Measurements from ENCODE around the gene TMEM108.

TMEM108 gene

DNA sequence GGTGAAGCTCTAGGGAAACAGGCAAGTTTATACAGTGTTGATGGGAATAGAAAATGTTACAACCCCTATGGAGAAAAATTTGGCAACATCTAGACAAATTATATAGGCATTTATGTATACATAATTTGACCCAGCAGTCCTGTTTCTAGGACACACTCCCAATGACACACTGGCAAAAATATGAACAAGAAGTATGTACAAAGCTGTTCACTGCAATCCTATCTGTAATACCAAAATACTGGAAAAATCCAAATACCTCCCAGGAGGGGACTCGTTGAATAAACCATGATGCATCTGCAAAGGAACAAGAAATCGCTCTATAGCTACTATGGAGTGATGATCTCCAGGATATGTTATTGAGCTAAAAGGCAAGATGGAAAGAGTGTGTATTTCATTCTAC is 370.2 kb downstream of the TMEM108 start:
- no peak overlapping the region for H4K12ac ChIP-seq (ENCODE audit: low read depth, low read length)
- no peak overlapping the region for H3K14ac ChIP-seq (ENCODE audit: low read length)
- H3K18ac ChIP-seq (ENCODE audit: low read length) = no peak overlapping the region
- H3K27me3 ChIP-seq (ENCODE audit: insufficient read depth, low read length) = no peaks in the 10 kb centered on the region
- H3K9ac ChIP-seq (ENCODE audit: low read length) = no peak overlapping the region
- no peak overlapping the region for H2BK12ac ChIP-seq (ENCODE audit: low read length)
- no peak overlapping the region for H4K8ac ChIP-seq (ENCODE audit: low read depth, low read length)
- no peak overlapping the region for H4K91ac ChIP-seq (ENCODE audit: low read depth, low read length)
- no peak overlapping the region for H2AFZ ChIP-seq (ENCODE audit: insufficient read depth, low read length, poor library complexity)
- H3K4me3 ChIP-seq (ENCODE audit: low read depth, low read length) = no peak overlapping the region
- H3K23ac ChIP-seq (ENCODE audit: low read length) = no peak overlapping the region
- H3K4ac ChIP-seq (ENCODE audit: low read depth, low read length) = no peak overlapping the region
- no CpG with 5 or more reads among the region's 2 CpGs for WGBS (ENCODE audit: extremely low coverage, insufficient coverage, insufficient read length)
- H3K4me2 ChIP-seq (ENCODE audit: low read length) = no peak overlapping the region
- H3K79me2 ChIP-seq (ENCODE audit: control insufficient read depth, insufficient read depth, low read length, poor library complexity) = no peaks in the 10 kb centered on the region
- no peak overlapping the region for H2BK120ac ChIP-seq (ENCODE audit: insufficient read depth, low read length, poor library complexity)
- peaks cover 1% of the 10 kb centered on the region for H3K9me3 ChIP-seq (ENCODE audit: insufficient read depth, low read depth, low read length)
- DNase-seq = peak; percentile 63 to 93
- no peak overlapping the region for H2AK5ac ChIP-seq (ENCODE audit: low read length)
- H3K4me1 ChIP-seq (ENCODE audit: control insufficient read depth in 1 of 2, insufficient read depth in 2 of 2, low read length in 2 of 2) = peaks cover 5 to 11% of the 10 kb centered on the region in 2 experiments
- H3K79me1 ChIP-seq (ENCODE audit: low read length) = peaks cover 4% of the 10 kb centered on the region
- H3K27ac ChIP-seq (ENCODE audit: low read depth, low read length) = no peak overlapping the region
- H2BK5ac ChIP-seq (ENCODE audit: low read depth, low read length, poor library complexity) = no peak overlapping the region
- H3K36me3 ChIP-seq (ENCODE audit: control insufficient read depth in 1 of 2, insufficient read depth in 2 of 2, low read length in 2 of 2) = no peaks in the 10 kb centered on the region

DNA sequence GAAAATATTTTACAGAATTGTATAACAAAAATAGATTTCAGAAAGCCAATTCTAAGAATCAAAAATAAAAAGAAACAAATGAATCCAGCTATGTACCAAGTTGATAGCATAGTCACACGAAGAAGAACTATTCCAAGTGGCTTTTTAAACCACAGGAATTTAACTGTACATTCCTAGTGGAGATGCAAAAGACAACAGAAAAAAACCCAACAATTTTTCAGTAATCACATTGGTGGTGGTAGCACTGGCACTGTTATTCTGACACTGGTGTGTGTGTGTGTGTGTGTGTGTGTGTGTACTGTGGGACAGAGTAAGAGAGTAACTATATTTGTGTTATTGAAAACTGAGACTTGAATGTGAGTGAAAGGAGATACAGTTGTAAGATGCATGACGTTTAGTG is 370.8 kb downstream of the TMEM108 start:
- Histone ChIP-seq H3K4me1 (ENCODE audit: control insufficient read depth in 1 of 2, insufficient read depth in 2 of 2, low read length in 2 of 2) (peaks cover 5 to 11% of the 10 kb centered on the region in 2 experiments), H3K23ac (ENCODE audit: low read length) (no peak overlapping the region), H3K14ac (ENCODE audit: low read length) (no peak overlapping the region), H3K79me1 (ENCODE audit: low read length) (peaks cover 4% of the 10 kb centered on the region), H2BK12ac (ENCODE audit: low read length) (no peak overlapping the region), H3K4ac (ENCODE audit: low read depth, low read length) (no peak overlapping the region), H2BK120ac (ENCODE audit: insufficient read depth, low read length, poor library complexity) (no peak overlapping the region), H2AK5ac (ENCODE audit: low read length) (no peak overlapping the region), H2BK5ac (ENCODE audit: low read depth, low read length, poor library complexity) (no peak overlapping the region), H3K4me2 (ENCODE audit: low read length) (no peak overlapping the region), H3K79me2 (ENCODE audit: control insufficient read depth, insufficient read depth, low read length, poor library complexity) (no peaks in the 10 kb centered on the region), H4K12ac (ENCODE audit: low read depth, low read length) (no peak overlapping the region), H4K8ac (ENCODE audit: low read depth, low read length) (no peak overlapping the region), H3K18ac (ENCODE audit: low read length) (no peak overlapping the region), H3K9ac (ENCODE audit: low read length) (no peak overlapping the region), H3K4me3 (ENCODE audit: low read depth, low read length) (no peak overlapping the region), H2AFZ (ENCODE audit: insufficient read depth, low read length, poor library complexity) (no peak overlapping the region), H3K27me3 (ENCODE audit: insufficient read depth, low read length) (no peaks in the 10 kb centered on the region), H3K9me3 (ENCODE audit: insufficient read depth, low read depth, low read length) (peaks cover 1% of the 10 kb centered on the region), H3K27ac (ENCODE audit: low read depth, low read length) (no peak overlapping the region), H4K91ac (ENCODE audit: low read depth, low read length) (no peak overlapping the region), H3K36me3 (ENCODE audit: control insufficient read depth in 1 of 2, insufficient read depth in 2 of 2, low read length in 2 of 2) (no peaks in the 10 kb centered on the region)
- no CpG with 5 or more reads among the region's 2 CpGs for WGBS (ENCODE audit: extremely low coverage, insufficient coverage, insufficient read length)
- peak in 1 of 2 donors; percentile 79 for DNase-seq

DNA sequence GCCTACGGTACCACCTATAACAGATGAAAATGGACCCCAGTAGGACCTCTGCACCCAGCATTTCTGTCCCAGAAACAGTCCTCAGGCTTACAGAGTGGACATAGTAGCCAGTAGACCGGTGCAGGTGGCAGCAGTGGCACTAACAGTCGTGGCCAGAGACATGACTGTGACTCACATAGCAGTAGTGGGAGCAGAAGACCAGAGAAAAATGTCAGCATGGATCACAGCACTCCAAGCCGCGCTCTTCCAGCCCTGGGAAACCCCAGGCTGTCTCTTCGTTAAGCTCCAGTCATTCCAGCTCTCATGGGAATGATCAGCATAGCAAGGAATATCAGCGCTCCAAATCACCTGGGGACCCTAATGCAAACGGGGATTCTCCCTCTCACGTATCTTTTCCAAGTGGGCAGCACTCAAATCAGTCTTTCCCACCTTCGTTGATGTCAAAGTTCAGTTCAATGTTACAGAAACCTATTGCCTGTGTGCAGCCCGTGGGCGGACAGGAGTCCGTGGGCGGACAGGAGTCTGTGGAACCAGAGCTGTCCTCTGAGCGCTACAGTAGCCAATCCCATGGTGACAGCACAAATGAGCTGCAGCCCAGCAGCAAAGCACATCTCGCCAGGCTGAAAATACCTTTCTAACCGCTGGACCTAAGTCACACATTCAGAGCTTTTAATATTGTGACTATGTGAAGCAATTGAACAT is 372.2 kb downstream of the TMEM108 start:
- H3K9me3 ChIP-seq (ENCODE audit: insufficient read depth, low read depth, low read length) = peaks cover 1% of the 10 kb centered on the region
- H4K91ac ChIP-seq (ENCODE audit: low read depth, low read length) = peak overlapping the region; percentile 32
- no peak overlapping the region for H3K18ac ChIP-seq (ENCODE audit: low read length)
- no peak overlapping the region for H2BK5ac ChIP-seq (ENCODE audit: low read depth, low read length, poor library complexity)
- no peak overlapping the region for H4K8ac ChIP-seq (ENCODE audit: low read depth, low read length)
- H3K4me3 ChIP-seq (ENCODE audit: low read depth, low read length) = peak overlapping the region; percentile 48
- no peak overlapping the region for H3K4ac ChIP-seq (ENCODE audit: low read depth, low read length)
- H2BK12ac ChIP-seq (ENCODE audit: low read length) = peak overlapping the region; percentile 27
- no peak overlapping the region for H2AFZ ChIP-seq (ENCODE audit: insufficient read depth, low read length, poor library complexity)
- peak; percentile 42 to 51 for DNase-seq
- no peak overlapping the region for H2AK5ac ChIP-seq (ENCODE audit: low read length)
- peaks cover 4% of the 10 kb centered on the region for H3K79me1 ChIP-seq (ENCODE audit: low read length)
- H3K36me3 ChIP-seq (ENCODE audit: control insufficient read depth in 1 of 2, insufficient read depth in 2 of 2, low read length in 2 of 2) = no peaks in the 10 kb centered on the region
- no peaks in the 10 kb centered on the region for H3K27me3 ChIP-seq (ENCODE audit: insufficient read depth, low read length)
- H3K27ac ChIP-seq (ENCODE audit: low read depth, low read length) = no peak overlapping the region
- no CpG with 5 or more reads among the region's 17 CpGs for WGBS (ENCODE audit: extremely low coverage, insufficient coverage, insufficient read length)
- no peaks in the 10 kb centered on the region for H3K79me2 ChIP-seq (ENCODE audit: control insufficient read depth, insufficient read depth, low read length, poor library complexity)
- no peak overlapping the region for H3K9ac ChIP-seq (ENCODE audit: low read length)
- H2BK120ac ChIP-seq (ENCODE audit: insufficient read depth, low read length, poor library complexity) = peak overlapping the region; percentile 5
- no peak overlapping the region for H4K12ac ChIP-seq (ENCODE audit: low read depth, low read length)
- peak overlapping the region; percentile 26 for H3K14ac ChIP-seq (ENCODE audit: low read length)
- peaks cover 5 to 11% of the 10 kb centered on the region in 2 experiments for H3K4me1 ChIP-seq (ENCODE audit: control insufficient read depth in 1 of 2, insufficient read depth in 2 of 2, low read length in 2 of 2)
- H3K23ac ChIP-seq (ENCODE audit: low read length) = no peak overlapping the region
- no peak overlapping the region for H3K4me2 ChIP-seq (ENCODE audit: low read length)

DNA sequence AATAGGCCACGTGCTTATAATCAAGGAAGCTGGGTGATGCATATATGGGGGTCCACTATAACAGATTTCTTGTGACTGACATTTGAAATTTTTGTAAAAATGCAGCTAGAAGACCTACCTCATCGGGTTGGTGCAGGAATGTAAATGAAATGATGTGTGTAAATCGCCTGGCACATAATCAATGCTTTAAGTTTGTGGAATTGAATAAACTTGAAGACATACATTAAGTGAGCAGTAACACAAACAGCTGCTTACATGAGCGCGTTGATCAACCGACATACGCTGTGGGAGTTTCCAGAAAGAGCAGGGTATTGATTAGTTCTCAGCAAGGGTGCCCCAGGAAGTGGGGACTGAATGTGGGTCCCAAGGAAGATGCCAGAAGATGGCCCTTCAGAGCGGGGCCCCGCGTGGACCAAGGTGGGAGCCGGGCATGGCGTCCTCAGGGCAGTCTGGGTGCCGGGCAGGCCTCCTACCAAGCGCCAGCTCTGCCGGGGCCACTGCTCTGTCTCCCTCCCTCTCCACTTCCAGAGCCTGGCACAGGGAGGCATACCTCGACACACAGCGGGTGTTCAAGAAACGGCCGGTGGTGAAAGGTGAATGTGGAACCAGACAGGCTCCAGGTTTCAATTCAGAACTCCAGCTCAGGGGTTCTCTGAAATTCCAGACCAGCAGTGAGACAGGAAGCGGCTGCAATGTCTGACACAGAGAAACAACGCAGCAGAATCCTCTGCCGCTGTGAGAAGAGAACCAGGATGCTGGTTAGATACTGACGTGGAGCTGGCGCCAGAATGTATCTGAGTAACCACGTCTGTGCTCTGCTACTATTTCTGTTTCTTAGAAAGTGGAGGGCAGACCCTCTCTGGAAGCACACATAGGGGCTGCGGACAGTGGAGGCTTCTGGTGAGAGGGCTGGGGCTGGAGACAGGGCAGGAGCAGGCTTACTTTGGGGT is 374.3 kb downstream of the TMEM108 start:
- Histone ChIP-seq H2BK120ac (ENCODE audit: insufficient read depth, low read length, poor library complexity) (peak overlapping the region; percentile 53), H3K27ac (ENCODE audit: low read depth, low read length) (peak overlapping the region; percentile 81), H2AK5ac (ENCODE audit: low read length) (no peak overlapping the region), H3K4me2 (ENCODE audit: low read length) (no peak overlapping the region), H3K9ac (ENCODE audit: low read length) (no peak overlapping the region), H3K4me1 (ENCODE audit: control insufficient read depth in 1 of 2, insufficient read depth in 2 of 2, low read length in 2 of 2) (peaks cover 5 to 11% of the 10 kb centered on the region in 2 experiments), H3K14ac (ENCODE audit: low read length) (no peak overlapping the region), H4K8ac (ENCODE audit: low read depth, low read length) (no peak overlapping the region), H3K4ac (ENCODE audit: low read depth, low read length) (no peak overlapping the region), H3K4me3 (ENCODE audit: low read depth, low read length) (no peak overlapping the region), H3K23ac (ENCODE audit: low read length) (peak overlapping the region; percentile 40), H2BK12ac (ENCODE audit: low read length) (peak overlapping the region; percentile 24), H4K12ac (ENCODE audit: low read depth, low read length) (no peak overlapping the region), H4K91ac (ENCODE audit: low read depth, low read length) (peak overlapping the region; percentile 15), H3K18ac (ENCODE audit: low read length) (no peak overlapping the region), H3K27me3 (ENCODE audit: insufficient read depth, low read length) (no peaks in the 10 kb centered on the region), H3K79me1 (ENCODE audit: low read length) (peaks cover 4% of the 10 kb centered on the region), H3K36me3 (ENCODE audit: control insufficient read depth in 1 of 2, insufficient read depth in 2 of 2, low read length in 2 of 2) (no peaks in the 10 kb centered on the region), H3K79me2 (ENCODE audit: control insufficient read depth, insufficient read depth, low read length, poor library complexity) (no peaks in the 10 kb centered on the region), H2AFZ (ENCODE audit: insufficient read depth, low read length, poor library complexity) (no peak overlapping the region), H3K9me3 (ENCODE audit: insufficient read depth, low read depth, low read length) (peaks cover 3% of the 10 kb centered on the region), H2BK5ac (ENCODE audit: low read depth, low read length, poor library complexity) (peak overlapping the region; percentile 28)
- WGBS (ENCODE audit: extremely low coverage, insufficient coverage, insufficient read length) = no CpG with 5 or more reads among the region's 26 CpGs
- peak; percentile 72 to 76 for DNase-seq

Measured in trophoblast cell (in vitro differentiated cells and primary cell).